Adrenal gland (tissue), 5 donors: ENCODE results near the gene FAM89A.

Experiments
- CTCF ChIP-seq, 6 experiments: fragments of 450-650 bp in 4 of 6; fragments of 200-600 bp in 2 of 6; sonication (generic) in 1 of 6; IDR thresholded peaks; 1 replicate in 5 of 6; 2 replicates in 1 of 6; pipeline versions ENCODE4 v1.5.1 to v1.8.0; 2016 to 2021; ENCODE audit warnings: antibody characterized with exemption in 6 of 6, mild to moderate bottlenecking in 2 of 6, moderate library complexity in 1 of 6
- POLR2A ChIP-seq, 2 donors: fragments of 450-650 bp; IDR thresholded peaks; one replicate each; pipeline ENCODE4 v1.6.1; 2017; ENCODE audit warnings: antibody characterized with exemption in 2 of 2, mild to moderate bottlenecking in 2 of 2, moderate library complexity in 1 of 2
- donor health status: DM: no; HTN: no; CAD: no.

GRCh38 chr1:230976360-230976759 is 63.7 kb downstream of the FAM89A start:
- TF ChIP-seq CTCF (IDR thresholded peaks at IDR 0.05), result no peak
- no peak for TF ChIP-seq POLR2A (IDR thresholded peaks at IDR 0.05)
